Immature natural killer cell (primary cell): ENCODE data around the gene RNF217. TPM values are rescaled to one million over a fixed set of nuclear protein-coding genes. Genes with fewer than 3 reads are reported as not detected.
A peak's percentile ranks its signal among the peaks of the same experiment; 100 is the strongest.
"Not testable (repeated sequence)": the region's sequence is repeated elsewhere in the genome, so short reads cannot be mapped to it uniquely, and the experiment has no call there.

Experiments used
- DNase-seq, 3 donors: peaks; one replicate each; pipeline ENCODE4 v3.0.0; 2022; ENCODE audit warnings: mixed read lengths in 1 of 3
- H3K27ac Mint-ChIP-seq, 6 donors: one replicate each; pipeline ENCODE4 v1.8.0; 2020; ENCODE audit warnings: mixed read lengths in 6 of 6, mild to moderate bottlenecking in 5 of 6, inconsistent platforms in 4 of 6, moderate library complexity in 3 of 6
- H3K27me3 Mint-ChIP-seq, 3 donors: one replicate each; pipeline ENCODE4 v1.8.0; 2020 to 2021; ENCODE audit warnings: low read depth in 3 of 3, mild to moderate bottlenecking in 3 of 3, mixed read lengths in 3 of 3, moderate library complexity in 3 of 3, inconsistent platforms in 1 of 3
- H3K36me3 Mint-ChIP-seq, 3 donors: one replicate each; pipeline ENCODE4 v1.8.0; 2020; ENCODE audit warnings: mixed read lengths in 3 of 3, inconsistent platforms in 2 of 3, mild to moderate bottlenecking in 2 of 3
- H3K4me1 Mint-ChIP-seq, 2 donors: one replicate each; pipeline ENCODE4 v1.8.0; 2020; ENCODE audit warnings: inconsistent platforms in 2 of 2, mild to moderate bottlenecking in 2 of 2, mixed read lengths in 2 of 2, moderate library complexity in 1 of 2
- H3K4me3 Mint-ChIP-seq, 5 donors: one replicate each; pipeline ENCODE4 v1.8.0; 2020; ENCODE audit warnings: mild to moderate bottlenecking in 5 of 5, mixed read lengths in 5 of 5, inconsistent platforms in 3 of 5, moderate library complexity in 3 of 5
- H3K9me3 Mint-ChIP-seq, 6 donors: one replicate each; pipeline ENCODE4 v1.8.0; 2020; ENCODE audit warnings: mild to moderate bottlenecking in 6 of 6, mixed read lengths in 6 of 6, inconsistent platforms in 4 of 6, moderate library complexity in 3 of 6
- polyA plus RNA-seq, 3 donors: library from polyadenylated mRNA; unstranded; fragments of 300-500 nt; fragmentation: Illumina TruSeq; gene quantifications; one replicate each; pipeline ENCODE4 v1.2.3, GENCODE V29; 2021

RNF217 gene
- polyA plus RNA-seq, 3 donors from 2014 or later = 0.21 to 1.8 (median 0.25) TPM

DNA sequence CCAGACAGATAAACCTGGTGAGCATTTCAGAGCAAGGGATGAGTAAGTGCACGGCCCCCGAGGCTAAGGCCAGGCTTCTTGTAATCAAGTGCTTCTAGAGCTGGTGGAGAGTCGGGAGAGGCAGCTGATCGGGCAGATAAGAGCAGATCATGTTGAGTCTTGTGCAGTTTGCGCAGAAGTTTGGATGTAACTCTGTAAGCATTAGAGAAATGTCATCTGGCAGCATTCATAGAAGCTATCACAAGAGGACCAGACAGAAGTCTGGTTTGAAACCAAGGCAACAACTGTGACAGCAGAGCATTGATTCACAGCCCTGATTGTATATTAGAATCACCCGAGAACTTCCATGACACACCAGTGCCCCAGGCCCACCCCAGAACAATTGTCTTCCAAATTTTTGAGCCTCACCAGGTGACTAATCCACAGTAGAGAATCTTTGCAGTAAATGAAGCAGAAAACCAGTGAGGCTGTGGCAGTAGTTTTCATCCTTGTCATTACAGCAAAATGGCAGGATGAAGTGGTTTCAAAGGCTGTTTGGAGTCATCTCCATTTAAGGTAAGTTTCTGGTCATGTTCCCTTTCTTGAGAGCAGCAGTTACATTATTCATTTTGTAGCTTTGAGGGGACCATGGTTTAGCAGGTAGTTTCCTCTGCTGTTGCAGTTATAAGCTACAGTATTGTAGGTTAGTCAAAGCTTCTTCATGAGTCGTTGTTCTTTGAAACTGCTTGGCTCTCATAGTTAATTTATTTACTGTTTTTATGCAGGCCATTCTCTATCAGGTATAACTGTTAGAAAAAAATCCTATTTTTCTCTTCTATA, 84.1 kb downstream of the RNF217 start:
- Mint-ChIP-seq H3K4me1 (no peaks in the 10 kb centered on the region), H3K9me3 (no peaks in the 10 kb centered on the region), H3K27me3 (peaks cover 0 to 6% (median 0%) of the 10 kb centered on the region in 3 donors), H3K27ac (no peak overlapping the region), H3K36me3 (peaks cover 0 to 12% (median 3%) of the 10 kb centered on the region in 3 donors), H3K4me3 (no peak overlapping the region)
- DNase-seq = no peak

DNA sequence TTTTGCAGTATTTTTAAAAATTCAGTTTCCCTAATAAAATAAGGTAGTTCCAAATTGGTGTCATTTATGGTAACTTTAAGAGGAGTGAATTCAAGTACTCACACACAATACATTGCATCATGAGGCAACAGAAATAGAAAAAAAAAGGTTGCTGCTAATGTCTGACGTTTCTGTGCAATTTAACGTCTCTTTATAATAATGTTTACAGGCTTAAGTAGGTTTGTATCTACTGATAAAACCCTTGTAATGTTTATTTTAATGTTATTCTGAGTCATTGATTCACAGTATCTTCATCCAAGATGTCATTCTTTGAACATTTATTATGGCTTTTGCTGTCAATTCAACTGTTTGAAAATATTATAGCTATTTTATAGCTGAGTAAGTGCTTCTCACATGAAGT, 86.0 kb downstream of the RNF217 start:
- no peak overlapping the region for H3K27ac Mint-ChIP-seq
- DNase-seq = no peak

DNA sequence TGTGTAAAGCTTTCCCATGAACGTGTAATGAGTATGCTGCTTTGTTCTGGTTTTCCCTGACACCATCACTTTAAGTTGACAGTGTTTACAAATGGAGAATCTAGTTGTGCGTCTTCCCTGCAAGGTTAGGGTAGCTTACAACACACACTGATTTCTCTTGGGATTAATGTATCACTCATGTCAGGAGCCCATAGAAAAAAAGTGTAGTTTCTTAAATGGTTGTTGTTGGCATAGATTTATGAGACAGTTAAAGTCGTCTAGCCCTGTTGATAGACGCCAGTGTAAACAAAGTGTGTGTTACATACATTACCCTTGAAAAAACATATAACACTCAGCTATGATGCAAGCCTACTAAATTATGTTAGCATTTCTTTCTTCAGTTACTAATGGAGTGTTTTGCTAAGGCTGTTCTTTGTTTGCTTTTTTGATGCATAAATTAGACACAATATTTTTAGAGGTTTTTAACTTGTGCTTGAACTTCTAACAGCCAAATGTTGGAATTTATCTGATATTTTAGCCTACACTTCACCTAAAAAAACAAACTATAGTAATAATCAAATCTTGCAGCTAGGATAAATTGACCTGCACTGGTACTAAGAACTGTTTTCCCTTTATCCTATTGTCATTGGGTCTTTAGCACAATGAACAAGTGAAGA, 88.6 kb downstream of the RNF217 start:
- H3K36me3 Mint-ChIP-seq = peaks cover 0 to 7% (median 3%) of the 10 kb centered on the region in 3 donors
- DNase-seq = no peak
- H3K9me3 Mint-ChIP-seq = no peaks in the 10 kb centered on the region
- no peak overlapping the region for H3K27ac Mint-ChIP-seq
- no peaks in the 10 kb centered on the region for H3K4me1 Mint-ChIP-seq
- H3K27me3 Mint-ChIP-seq = peaks cover 0 to 6% (median 0%) of the 10 kb centered on the region in 3 donors
- H3K4me3 Mint-ChIP-seq = no peak overlapping the region

More for the DNA sequence above, 86.0 kb downstream of the RNF217 start:
- Mint-ChIP-seq H3K9me3 (no peaks in the 10 kb centered on the region), H3K27me3 (peaks cover 0 to 6% (median 0%) of the 10 kb centered on the region in 3 donors), H3K4me3 (no peak overlapping the region), H3K4me1 (no peaks in the 10 kb centered on the region), H3K36me3 (peaks cover 0 to 8% (median 3%) of the 10 kb centered on the region in 3 donors)

DNA sequence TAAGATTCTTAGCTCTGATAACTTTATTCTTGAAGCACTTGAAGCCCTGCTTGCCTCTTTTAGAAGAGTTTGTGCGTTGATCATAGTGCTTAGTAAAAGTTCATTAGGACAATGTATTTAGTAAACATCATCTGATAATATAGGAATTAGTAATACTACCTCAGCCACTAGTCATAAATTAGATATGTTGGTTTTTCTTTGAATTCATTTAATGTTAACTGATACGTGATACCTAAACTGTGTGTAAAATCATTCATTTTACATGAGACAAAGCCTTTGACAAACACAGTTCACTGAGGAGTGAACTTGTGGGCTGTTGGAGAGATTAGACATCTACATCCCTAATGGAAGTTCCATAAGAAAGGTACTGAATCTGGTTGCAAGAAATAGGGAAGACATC, 91.6 kb downstream of the RNF217 start:
- Mint-ChIP-seq H3K9me3 (no peaks in the 10 kb centered on the region), H3K36me3 (no peaks in the 10 kb centered on the region), H3K27me3 (peaks cover 0 to 8% (median 0%) of the 10 kb centered on the region in 3 donors), H3K4me3 (no peak overlapping the region), H3K27ac (no peak overlapping the region), H3K4me1 (no peaks in the 10 kb centered on the region)
- no peak for DNase-seq

DNA sequence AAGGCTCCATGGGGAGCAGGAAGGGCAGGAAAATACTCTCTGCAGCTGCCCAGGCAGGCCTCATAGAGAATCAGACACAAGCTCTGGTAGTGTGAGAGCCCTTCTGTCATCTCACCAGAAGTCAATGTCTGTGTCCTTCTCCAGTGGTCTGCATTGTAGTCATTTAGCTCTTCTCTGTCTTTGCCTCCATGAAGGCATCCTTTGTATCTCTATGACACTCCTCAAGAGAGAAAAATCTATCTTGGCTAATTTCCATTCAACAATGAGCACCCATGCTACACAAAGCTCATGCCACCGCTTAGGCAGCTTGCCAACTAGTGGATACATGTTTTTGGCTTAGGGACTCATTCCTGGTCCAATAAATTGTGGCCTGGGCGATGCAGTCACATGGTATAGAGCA, 92.1 kb downstream of the RNF217 start:
- Mint-ChIP-seq H3K27me3 (peaks cover 0 to 5% (median 0%) of the 10 kb centered on the region in 3 donors), H3K27ac (no peak overlapping the region), H3K4me1 (no peaks in the 10 kb centered on the region), H3K36me3 (no peaks in the 10 kb centered on the region), H3K4me3 (no peak overlapping the region), H3K9me3 (no peaks in the 10 kb centered on the region)
- DNase-seq = no peak

DNA sequence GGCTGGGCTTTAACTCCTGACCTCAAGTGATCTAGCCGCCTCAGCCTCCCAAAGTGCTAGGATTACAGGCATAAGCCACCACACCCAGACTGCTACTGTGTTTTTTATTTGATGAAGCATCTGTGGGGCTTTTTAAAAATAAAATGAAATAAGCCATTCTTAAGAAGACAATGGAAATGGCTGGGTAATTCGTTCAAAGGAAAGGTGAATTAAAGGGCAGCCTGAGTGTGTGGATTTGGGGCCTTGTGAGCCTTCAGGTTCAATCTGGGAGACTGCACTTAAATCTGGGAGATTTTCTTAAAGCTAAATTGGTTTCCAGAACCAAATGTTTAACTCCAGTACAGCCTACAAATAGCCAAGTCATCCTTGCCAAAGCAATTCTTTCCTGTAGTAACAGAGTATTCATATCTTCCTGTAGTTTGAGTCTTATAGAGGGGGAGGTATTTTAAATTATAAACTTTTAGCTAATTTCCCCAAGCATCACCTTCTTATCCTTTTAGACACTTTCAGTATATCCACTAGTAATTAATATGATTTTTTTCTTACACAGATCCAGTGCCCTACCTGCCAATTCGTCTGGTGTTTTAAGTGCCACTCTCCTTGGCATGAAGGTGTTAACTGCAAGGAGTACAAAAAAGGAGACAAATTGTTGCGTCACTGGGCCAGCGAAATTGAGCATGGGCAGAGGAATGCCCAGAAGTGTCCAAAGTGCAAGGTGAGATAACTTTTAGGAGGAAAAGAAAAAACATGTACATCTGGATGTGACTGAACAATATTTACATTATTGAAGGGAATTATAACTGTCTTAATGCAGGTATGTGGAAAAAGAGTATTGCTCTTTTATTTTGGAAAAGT, 95.4 kb downstream of the RNF217 start:
- no peak for DNase-seq
- H3K4me3 Mint-ChIP-seq = no peak overlapping the region
- no peaks in the 10 kb centered on the region for H3K4me1 Mint-ChIP-seq
- no peaks in the 10 kb centered on the region for H3K9me3 Mint-ChIP-seq
- peaks cover 0 to 2% (median 0%) of the 10 kb centered on the region in 3 donors for H3K27me3 Mint-ChIP-seq
- no peak overlapping the region for H3K27ac Mint-ChIP-seq
- no peaks in the 10 kb centered on the region for H3K36me3 Mint-ChIP-seq

DNA sequence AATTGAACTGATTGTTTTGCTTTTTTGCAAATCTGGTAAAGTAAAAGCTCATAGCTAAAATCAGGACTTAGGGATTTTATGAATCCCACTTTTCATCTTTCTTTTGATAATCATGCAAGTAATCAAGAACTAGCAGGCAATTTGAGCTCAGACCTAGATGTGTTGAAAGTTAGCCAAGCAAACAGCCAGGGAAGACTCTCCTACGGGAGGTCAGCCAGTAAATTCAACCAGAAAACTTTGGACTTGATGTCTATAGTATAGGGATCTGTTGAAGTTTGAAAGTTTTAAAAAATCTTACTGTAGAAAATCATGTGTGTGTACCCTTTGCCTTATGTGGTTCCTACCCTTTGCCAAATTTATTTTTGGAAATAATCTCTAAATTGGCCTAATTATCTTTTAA, 96.3 kb downstream of the RNF217 start:
- Mint-ChIP-seq H3K27ac (no peak overlapping the region), H3K27me3 (peaks cover 0 to 2% (median 0%) of the 10 kb centered on the region in 3 donors), H3K4me1 (no peaks in the 10 kb centered on the region), H3K36me3 (no peaks in the 10 kb centered on the region), H3K4me3 (no peak overlapping the region), H3K9me3 (no peaks in the 10 kb centered on the region)
- DNase-seq = no peak

DNA sequence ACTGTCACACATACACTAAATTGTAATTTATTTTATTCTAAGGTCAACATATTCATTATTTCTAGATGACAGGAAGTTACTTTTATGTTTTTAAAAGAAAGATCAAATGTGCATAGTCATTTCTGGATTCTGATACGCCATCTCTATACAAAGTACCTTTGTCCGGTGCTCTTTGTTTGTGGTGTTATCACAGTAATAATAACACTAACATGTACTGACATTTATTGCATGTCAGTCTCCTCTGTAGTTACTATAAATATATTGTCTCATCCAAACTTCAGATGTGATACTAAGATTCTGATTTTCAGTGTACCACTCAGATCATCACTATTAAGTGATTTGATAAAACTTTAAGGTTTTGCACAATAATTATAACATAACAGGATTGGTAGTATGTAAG, 101.1 kb downstream of the RNF217 start:
- DNase-seq = no peak
- H3K27ac Mint-ChIP-seq = no peak overlapping the region
- no peaks in the 10 kb centered on the region for H3K9me3 Mint-ChIP-seq

DNA sequence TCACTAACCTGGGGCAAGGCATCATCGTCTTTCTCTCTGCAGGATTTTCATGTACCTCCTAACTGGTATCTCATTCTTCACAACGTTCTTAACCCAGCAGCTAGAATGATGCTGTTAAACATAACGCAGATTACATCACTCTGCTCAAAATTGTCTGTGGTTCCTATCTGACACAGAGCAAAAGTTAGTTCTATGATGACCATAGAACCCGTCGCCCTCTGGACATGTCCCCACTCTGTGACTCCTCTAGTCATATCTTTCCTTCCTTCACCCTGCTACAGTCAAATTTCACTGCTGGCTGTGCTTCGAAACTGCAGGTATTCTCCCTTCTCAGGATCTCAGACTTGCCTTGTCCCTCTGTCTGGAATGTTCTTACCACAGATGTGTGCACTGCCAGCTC, 103.9 kb downstream of the RNF217 start:
- Mint-ChIP-seq H3K9me3 (no peaks in the 10 kb centered on the region), H3K27ac (no peak overlapping the region), H3K4me1 (no peaks in the 10 kb centered on the region), H3K36me3 (no peaks in the 10 kb centered on the region), H3K4me3 (no peak overlapping the region), H3K27me3 (no peaks in the 10 kb centered on the region)
- no peak for DNase-seq

More for the DNA sequence above, 101.1 kb downstream of the RNF217 start:
- no peaks in the 10 kb centered on the region for H3K4me1 Mint-ChIP-seq
- H3K27me3 Mint-ChIP-seq = no peaks in the 10 kb centered on the region
- no peak overlapping the region for H3K4me3 Mint-ChIP-seq
- H3K36me3 Mint-ChIP-seq = no peaks in the 10 kb centered on the region

DNA sequence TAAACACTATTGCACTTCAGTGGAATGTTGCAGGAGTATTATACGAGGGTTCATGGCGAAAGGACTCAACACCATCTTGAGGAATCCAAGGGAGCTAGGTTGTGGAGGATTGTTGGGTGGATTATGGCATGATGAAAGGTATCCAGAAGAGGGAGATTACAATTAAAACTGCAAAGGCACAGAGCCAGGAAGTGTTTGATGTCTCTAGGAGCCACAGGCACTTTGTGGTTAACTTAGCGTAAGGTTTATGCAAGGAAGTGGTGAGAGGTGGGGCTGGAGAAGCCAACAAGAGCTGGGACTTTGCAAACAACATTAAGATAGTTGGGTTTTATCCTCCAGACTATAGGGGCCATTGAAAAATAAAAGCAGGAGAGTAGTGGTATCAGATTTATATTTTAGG, 104.7 kb downstream of the RNF217 start:
- H3K27ac Mint-ChIP-seq = no peak overlapping the region
- no peaks in the 10 kb centered on the region for H3K36me3 Mint-ChIP-seq
- H3K27me3 Mint-ChIP-seq = no peaks in the 10 kb centered on the region
- no peak overlapping the region for H3K4me3 Mint-ChIP-seq
- H3K9me3 Mint-ChIP-seq = no peaks in the 10 kb centered on the region
- H3K4me1 Mint-ChIP-seq = no peaks in the 10 kb centered on the region
- DNase-seq = peak; percentile 59 to 68 (median 62)

DNA sequence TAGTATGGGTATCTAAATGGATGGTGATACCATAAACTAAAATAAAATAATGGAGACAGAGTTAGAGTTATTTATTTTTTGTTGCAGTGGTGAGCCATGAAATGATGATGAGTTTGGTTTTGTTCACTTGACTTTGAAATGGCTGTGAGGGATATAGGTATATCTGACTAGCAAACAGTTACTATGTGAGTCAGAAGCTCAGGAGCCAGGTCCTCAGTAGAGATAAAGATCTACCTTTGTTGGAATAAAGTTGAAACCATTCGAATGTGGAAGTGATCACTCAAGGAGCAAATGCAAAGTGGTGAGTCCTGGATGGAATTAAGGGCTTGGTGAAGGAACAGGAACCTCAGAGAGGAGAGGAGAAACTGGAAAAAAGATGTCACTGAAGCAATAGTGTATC, 105.3 kb downstream of the RNF217 start:
- H3K36me3 Mint-ChIP-seq = no peaks in the 10 kb centered on the region
- no peaks in the 10 kb centered on the region for H3K9me3 Mint-ChIP-seq
- H3K4me1 Mint-ChIP-seq = no peaks in the 10 kb centered on the region
- no peak overlapping the region for H3K27ac Mint-ChIP-seq
- no peaks in the 10 kb centered on the region for H3K27me3 Mint-ChIP-seq
- no peak for DNase-seq
- H3K4me3 Mint-ChIP-seq = no peak overlapping the region

DNA sequence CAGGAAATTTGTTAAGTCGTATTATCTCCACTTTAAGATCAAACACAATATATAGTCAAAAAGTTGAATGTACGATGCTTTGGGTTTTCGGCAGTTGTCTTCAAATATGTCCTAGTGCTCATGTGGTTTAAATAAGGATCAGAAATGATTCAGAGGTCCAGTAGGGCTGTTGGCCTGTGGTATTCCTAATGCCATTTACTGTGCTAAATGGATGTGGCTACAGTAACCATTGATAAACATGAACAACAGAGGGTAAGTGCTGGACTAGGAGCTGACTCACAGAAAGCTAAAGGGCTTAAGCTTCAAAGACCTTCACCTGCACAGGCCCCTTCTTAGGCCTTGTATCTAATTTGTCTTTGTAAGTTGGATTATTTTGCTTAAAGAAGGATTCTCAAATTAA, 110.8 kb downstream of the RNF217 start:
- Mint-ChIP-seq H3K27ac (no peak overlapping the region), H3K4me1 (no peaks in the 10 kb centered on the region), H3K4me3 (no peak overlapping the region), H3K36me3 (peaks cover 0 to 6% (median 4%) of the 10 kb centered on the region in 3 donors), H3K27me3 (peaks cover 0 to 3% (median 0%) of the 10 kb centered on the region in 3 donors), H3K9me3 (no peaks in the 10 kb centered on the region)
- DNase-seq = no peak

DNA sequence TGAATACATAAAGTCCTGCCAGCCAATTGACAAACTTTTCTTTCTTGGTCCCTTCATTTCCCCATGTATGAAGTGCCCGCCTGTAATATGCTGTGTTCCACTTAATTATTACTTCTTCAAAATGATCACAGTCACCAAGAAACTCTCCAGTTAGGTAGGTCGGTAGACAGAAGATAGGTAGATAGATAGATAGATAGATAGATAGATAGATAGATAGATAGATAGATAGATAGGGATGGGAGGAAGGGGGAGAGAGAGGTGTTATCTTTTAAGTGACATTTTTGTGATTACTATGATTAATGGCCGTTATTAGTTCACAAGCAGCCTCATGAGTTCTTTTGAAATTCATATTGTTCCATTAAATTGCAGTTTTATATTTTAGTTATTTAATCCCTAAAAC, 111.9 kb downstream of the RNF217 start:
- Mint-ChIP-seq H3K27me3 (peaks cover 0 to 5% (median 2%) of the 10 kb centered on the region in 3 donors), H3K27ac (no peak overlapping the region), H3K4me3 (no peak overlapping the region), H3K36me3 (peaks cover 0 to 8% (median 6%) of the 10 kb centered on the region in 3 donors), H3K4me1 (no peaks in the 10 kb centered on the region), H3K9me3 (no peaks in the 10 kb centered on the region)
- no peak for DNase-seq

DNA sequence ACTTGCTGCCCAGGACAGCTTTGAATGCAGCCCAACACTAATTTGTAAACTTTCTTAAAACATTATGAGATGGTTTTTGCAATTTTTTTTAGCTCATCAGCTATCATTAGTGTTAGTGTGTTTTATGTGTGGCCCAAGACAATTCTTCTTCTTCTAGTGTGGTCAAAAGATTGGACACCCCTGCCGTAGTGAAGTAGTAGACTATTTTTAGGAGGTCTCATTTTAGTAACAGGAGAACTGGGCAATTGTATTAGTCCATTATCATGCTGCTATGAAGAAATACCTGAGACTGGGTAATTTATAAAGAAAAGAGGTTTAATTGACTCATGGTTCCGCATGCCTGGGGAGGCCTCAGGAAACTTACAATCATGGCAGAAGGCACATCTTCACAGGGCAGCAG, 112.8 kb downstream of the RNF217 start:
- H3K9me3 Mint-ChIP-seq = not testable (repeated sequence)

More for the DNA sequence above, 112.8 kb downstream of the RNF217 start:
- not testable (repeated sequence) for H3K36me3 Mint-ChIP-seq, H3K4me1 Mint-ChIP-seq, DNase-seq, H3K27me3 Mint-ChIP-seq, H3K4me3 Mint-ChIP-seq, H3K27ac Mint-ChIP-seq
